HG02642 (cell line): ENCODE measurements around the gene PRKCQ.
A peak's percentile ranks its signal among the peaks of the same experiment; 100 is the strongest.
"Not testable (repeated sequence)": the region's sequence is repeated elsewhere in the genome, so short reads cannot be mapped to it uniquely, and the experiment has no call there.

Experiments
- ATAC-seq: cut with Tn5 transposase; IDR thresholded peaks from one replicate; pipeline ENCODE4 v1.9.1; 2021; ENCODE audit warnings: mild to moderate bottlenecking; ENCODE audit not compliant: unreplicated experiment, poor library complexity

The PRKCQ gene

GRCh38 chr10:6597478-6597877, 17.4 kb upstream of the PRKCQ start:
- ATAC-seq = no peak

GRCh38 chr10:6595499-6595898, 15.4 kb upstream of the PRKCQ start:
- no peak for ATAC-seq

GRCh38 chr10:6593241-6593671, 13.2 kb upstream of the PRKCQ start:
- ATAC-seq = no peak

GRCh38 chr10:6592080-6592479, 12.0 kb upstream of the PRKCQ start:
- no peak for ATAC-seq

- no peak for ATAC-seq
Measured at GRCh38 chr10:6591668-6592067, 11.6 kb upstream of the PRKCQ start.

- ATAC-seq = no peak
Measured at GRCh38 chr10:6590100-6590499, 10.0 kb upstream of the PRKCQ start.

GRCh38 chr10:6589287-6590094, 9.4 kb upstream of the PRKCQ start:
- ATAC-seq = no peak

GRCh38 chr10:6588845-6589244, 8.8 kb upstream of the PRKCQ start:
- no peak for ATAC-seq

GRCh38 chr10:6588082-6588481, 8.0 kb upstream of the PRKCQ start:
- no peak for ATAC-seq

GRCh38 chr10:6586501-6586900, 6.4 kb upstream of the PRKCQ start:
- no peak for ATAC-seq

- ATAC-seq = no peak
Measured at GRCh38 chr10:6583447-6583846, 3.4 kb upstream of the PRKCQ start.

GRCh38 chr10:6582913-6583312, 2.8 kb upstream of the PRKCQ start:
- ATAC-seq = not testable (repeated sequence)

- no peak for ATAC-seq
Measured at GRCh38 chr10:6582298-6582697, 2.2 kb upstream of the PRKCQ start.

GRCh38 chr10:6581778-6582228, 1.7 kb upstream of the PRKCQ start:
- no peak for ATAC-seq

GRCh38 chr10:6581223-6581622, 1.1 kb upstream of the PRKCQ start:
- not testable (repeated sequence) for ATAC-seq

GRCh38 chr10:6580279-6581029, 378 bp upstream of the PRKCQ start:
- peak; percentile 97 for ATAC-seq

GRCh38 chr10:6579183-6579903, 733 bp downstream of the PRKCQ start:
- no peak for ATAC-seq

GRCh38 chr10:6578795-6579182, 1.3 kb downstream of the PRKCQ start:
- ATAC-seq = no peak

GRCh38 chr10:6578251-6578771, 1.8 kb downstream of the PRKCQ start:
- no peak for ATAC-seq

- ATAC-seq = no peak
Measured at GRCh38 chr10:6576326-6576725, 3.8 kb downstream of the PRKCQ start.
